BJ (cell line): ENCODE results near the gene ZNF580. TPM values are rescaled to one million over a fixed set of nuclear protein-coding genes. Genes with fewer than 3 reads are reported as not detected.

Source experiments
- CTCF ChIA-PET: fragments of 350-600 bp; formaldehyde crosslinking; extraction: SDS; loops from one replicate; lab custom pipeline; 2021; ENCODE audit warnings: antibody characterized with exemption, inconsistent platforms; lab: Yijun Ruan, JAX
- POLR2A ChIA-PET: fragments of 300-600 bp; sonication (Branson Sonifier 250); formaldehyde crosslinking; extraction: SDS; loops from one replicate; lab custom pipeline; 2021; ENCODE audit warnings: antibody characterized with exemption; lab: Charles Lee
- DNase-seq: peaks from one replicate; pipeline ENCODE4 v3.0.0-alpha.2; 2011; ENCODE audit warnings: low read depth
- H3K27me3 ChIP-seq: 2 replicates; pipeline ENCODE4 v1.6.0; 2011; ENCODE audit warnings: low read length; ENCODE audit not compliant: control insufficient read depth, insufficient read depth
- H3K36me3 ChIP-seq: 2 replicates; pipeline ENCODE4 v1.5.1; 2011; ENCODE audit warnings: low read length; ENCODE audit not compliant: control insufficient read depth, insufficient read depth
- H3K4me3 ChIP-seq: 2 replicates; pipeline ENCODE4 v1.5.1; 2011; ENCODE audit warnings: low read depth, mild to moderate bottlenecking, control low read depth, low read length
- polyA minus RNA-seq: library from RNA; depleted of rRNA, polyadenylated mRNA; stranded (reverse); fragments of >200 nt; gene quantifications from 2 replicates; pipeline ENCODE4 v1.2.3, GENCODE V29; 2011; rRNA and poly(A)+ RNA removed
- polyA plus RNA-seq: library from polyadenylated mRNA; depleted of rRNA; stranded (reverse); fragments of >200 nt; gene quantifications from 2 replicates; pipeline ENCODE4 v1.2.3, GENCODE V29; 2011; rRNA removed
- TF ChIP-seq, protein P1 (sequence below): IDR thresholded peaks from 2 replicates; pipeline ENCODE4 v1.5.1; 2011; ENCODE audit warnings: low read depth, mild to moderate bottlenecking, control low read depth, inconsistent platforms, low read length, moderate library complexity; ENCODE audit not compliant: insufficient read depth

The ZNF580 gene, protein sequence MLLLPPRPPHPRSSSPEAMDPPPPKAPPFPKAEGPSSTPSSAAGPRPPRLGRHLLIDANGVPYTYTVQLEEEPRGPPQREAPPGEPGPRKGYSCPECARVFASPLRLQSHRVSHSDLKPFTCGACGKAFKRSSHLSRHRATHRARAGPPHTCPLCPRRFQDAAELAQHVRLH
- polyA plus RNA-seq (10.3 and 12.2 TPM in 2 replicates), polyA minus RNA-seq (8.8 and 9.7 TPM in 2 replicates)

DNA sequence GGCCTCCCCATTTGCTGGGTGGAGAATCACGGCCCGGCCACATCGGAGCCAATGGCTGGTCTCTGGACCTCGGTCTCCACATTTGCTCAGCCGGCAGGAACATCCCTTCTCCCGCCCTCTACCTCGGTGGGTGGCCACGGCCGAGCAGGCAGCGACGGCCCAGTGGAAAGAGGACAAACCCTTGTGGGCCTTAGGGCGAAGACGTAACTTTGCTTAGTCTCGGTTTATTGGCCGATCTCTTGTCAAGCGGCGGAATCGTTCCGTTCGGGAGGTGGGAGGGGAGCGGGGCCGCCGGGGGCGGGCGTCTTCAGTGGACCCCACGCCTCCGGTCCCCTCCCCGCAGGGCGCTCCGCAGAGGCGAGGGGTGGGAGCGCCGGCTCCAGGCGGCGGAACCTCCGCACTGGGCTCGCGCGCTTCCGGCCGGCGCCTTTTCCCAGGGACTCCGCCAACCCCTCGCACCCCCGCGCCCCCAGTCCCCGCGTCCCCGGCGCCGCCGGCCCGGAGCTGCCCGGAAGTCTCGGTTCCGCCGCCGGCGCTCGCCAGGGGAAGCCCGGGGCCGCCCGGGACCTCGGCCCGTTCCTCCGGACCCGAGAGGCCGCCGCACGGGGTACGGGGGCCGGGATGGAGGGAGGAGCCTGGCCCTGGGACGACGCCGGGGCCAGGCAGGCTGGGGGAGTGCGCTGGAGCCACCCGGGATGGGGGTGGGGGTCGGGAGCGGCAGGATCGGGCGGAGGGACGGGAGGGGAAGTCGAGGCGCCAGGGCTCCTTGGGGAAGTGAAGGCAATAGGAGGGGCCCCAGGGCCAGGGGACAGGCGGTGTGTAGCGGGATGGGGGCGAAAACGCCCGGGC is at the start of gene ZNF580:
TSS of gene ZNF580 (plus strand) at position 426 of the 849 bp plus-strand sequence. CDS start 1,507 bp downstream, outside the sequence.
- ChIA-PET CTCF (interaction anchor here (1.4 to 2.5 kb wide), 3 partner anchors 14 to 31 kb away, joined by 3 to 9 read pairs (median 8); partner anchors contain the start of gene U2AF2), POLR2A (interaction anchor here (0.6 to 0.9 kb wide), 2 partner anchors 13 to 162 kb away, joined by 3 to 4 read pairs; no protein-coding TSS in a partner anchor)
- Histone ChIP-seq H3K27me3 (no peaks in the 10 kb centered on the region), H3K4me3 (peak within 1 kb of the TSS; percentile 75), H3K36me3 (peaks cover 5% of the 10 kb centered on the region)
- TF ChIP-seq, protein P1, sequence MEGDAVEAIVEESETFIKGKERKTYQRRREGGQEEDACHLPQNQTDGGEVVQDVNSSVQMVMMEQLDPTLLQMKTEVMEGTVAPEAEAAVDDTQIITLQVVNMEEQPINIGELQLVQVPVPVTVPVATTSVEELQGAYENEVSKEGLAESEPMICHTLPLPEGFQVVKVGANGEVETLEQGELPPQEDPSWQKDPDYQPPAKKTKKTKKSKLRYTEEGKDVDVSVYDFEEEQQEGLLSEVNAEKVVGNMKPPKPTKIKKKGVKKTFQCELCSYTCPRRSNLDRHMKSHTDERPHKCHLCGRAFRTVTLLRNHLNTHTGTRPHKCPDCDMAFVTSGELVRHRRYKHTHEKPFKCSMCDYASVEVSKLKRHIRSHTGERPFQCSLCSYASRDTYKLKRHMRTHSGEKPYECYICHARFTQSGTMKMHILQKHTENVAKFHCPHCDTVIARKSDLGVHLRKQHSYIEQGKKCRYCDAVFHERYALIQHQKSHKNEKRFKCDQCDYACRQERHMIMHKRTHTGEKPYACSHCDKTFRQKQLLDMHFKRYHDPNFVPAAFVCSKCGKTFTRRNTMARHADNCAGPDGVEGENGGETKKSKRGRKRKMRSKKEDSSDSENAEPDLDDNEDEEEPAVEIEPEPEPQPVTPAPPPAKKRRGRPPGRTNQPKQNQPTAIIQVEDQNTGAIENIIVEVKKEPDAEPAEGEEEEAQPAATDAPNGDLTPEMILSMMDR: no peak
- DNase-seq: no peak

DNA sequence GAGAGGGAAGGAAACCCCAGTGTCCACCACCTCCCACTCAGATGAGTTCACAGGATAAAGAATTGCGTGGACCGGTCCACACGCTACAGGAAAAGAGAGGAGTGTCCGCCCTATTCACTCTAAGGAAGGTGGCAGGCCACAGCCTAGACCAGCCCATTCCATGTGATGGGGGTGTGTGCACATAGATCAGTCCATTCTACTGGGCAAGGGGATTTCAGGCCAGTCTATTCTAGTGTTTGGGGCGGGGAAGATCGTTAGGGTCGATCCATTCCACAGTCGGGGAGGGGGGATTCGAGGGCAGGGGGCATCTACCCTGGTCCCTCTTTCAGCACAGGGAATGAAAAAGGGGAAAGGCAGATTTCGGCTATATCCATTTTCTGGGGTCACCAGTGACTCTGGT is 49.2 kb upstream of the ZNF580 start:
- ChIA-PET POLR2A (no interaction called here), CTCF (no interaction called here)
- Histone ChIP-seq H3K36me3 (peaks cover 13% of the 10 kb centered on the region), H3K27me3 (no peaks in the 10 kb centered on the region), H3K4me3 (no peak overlapping the region)
- TF ChIP-seq, protein P1: no peak
- DNase-seq: no peak

DNA sequence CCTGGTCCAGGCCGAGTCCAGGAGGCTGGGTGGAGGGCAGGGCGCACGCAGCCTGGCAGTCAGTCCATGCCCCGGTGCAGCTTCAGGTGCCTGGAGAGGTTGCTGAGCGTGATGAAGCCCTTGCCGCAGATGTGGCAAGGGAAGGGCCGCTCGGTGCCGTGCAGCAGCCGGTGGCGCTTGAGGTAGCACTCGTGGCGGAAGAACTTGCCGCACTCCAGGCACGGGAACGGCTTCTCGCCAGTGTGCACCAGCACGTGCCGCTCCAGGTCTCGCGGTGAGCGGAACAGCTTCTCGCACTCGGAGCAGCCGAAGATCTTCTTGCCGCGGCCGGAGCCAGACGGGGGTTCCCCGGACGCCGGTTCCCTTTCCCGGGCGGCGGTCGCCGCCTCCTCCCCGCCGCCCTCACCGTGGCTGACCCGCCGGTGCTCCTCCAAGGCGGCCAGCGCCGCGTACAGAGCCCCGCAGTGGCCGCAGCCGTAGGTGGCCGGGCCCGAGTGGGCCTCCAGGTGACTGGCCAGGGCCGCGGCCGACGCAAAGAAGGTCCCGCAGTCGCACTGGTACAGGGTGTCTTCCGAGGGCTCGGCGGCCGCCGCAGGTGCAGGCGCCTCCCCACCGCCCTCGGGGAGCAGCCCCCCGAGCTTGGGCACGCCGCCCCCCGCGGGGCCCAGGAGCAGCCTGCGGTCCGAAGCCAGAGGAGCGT is 48.3 kb upstream of the ZNF580 start:
- DNase-seq: no peak
- POLR2A ChIA-PET: no interaction called here
- CTCF ChIA-PET: interaction anchor here (1.2 kb wide), 1 partner anchor 62 kb away, joined by 3 read pairs; no protein-coding TSS in a partner anchor
- peaks cover 14% of the 10 kb centered on the region for H3K36me3 ChIP-seq
- TF ChIP-seq, protein P1: no peak
- no peak overlapping the region for H3K4me3 ChIP-seq
- no peaks in the 10 kb centered on the region for H3K27me3 ChIP-seq

- TF ChIP-seq, protein P1: no peak
- no peak overlapping the region for H3K4me3 ChIP-seq
- ChIA-PET POLR2A (no interaction called here), CTCF (interaction anchor here (1.2 kb wide), 1 partner anchor 61 kb away, joined by 3 read pairs; no protein-coding TSS in a partner anchor)
- DNase-seq: no peak
- no peaks in the 10 kb centered on the region for H3K27me3 ChIP-seq
- H3K36me3 ChIP-seq: peaks cover 14% of the 10 kb centered on the region
These were observed 47.6 kb upstream of the ZNF580 start for GRCh38 chr19:55593096-55593772.
